Activated B cell treated with CpG ODN at 0.5 μM for 24 hours (primary cell): Measurements from ENCODE around the gene NDEL1. TPM values are rescaled to one million over a fixed set of nuclear protein-coding genes. Genes with fewer than 3 reads are reported as not detected.

Source experiments
- ATAC-seq: fragments of 200-7000 bp; cut with Tn5 transposase; one replicate; pipeline ENCODE4 v1.10.0; 2021; ENCODE audit warnings: low read depth, mild to moderate bottlenecking, moderate library complexity
- CTCF ChIA-PET: fragments of 350-600 bp; sonication (Branson Sonifier 250); formaldehyde crosslinking; loops from one replicate; lab custom pipeline; 2021; ENCODE audit warnings: antibody characterized with exemption; lab: Charles Lee
- POLR2A ChIA-PET: fragments of 350-600 bp; sonication (Branson Sonifier 250); formaldehyde crosslinking; loops from one replicate; lab custom pipeline; 2021; ENCODE audit warnings: antibody characterized with exemption; lab: Charles Lee
- DNase-seq: peaks from one replicate; pipeline ENCODE4 v3.0.0; 2022
- H3K27ac Mint-ChIP-seq: one replicate; pipeline ENCODE4 v1.8.0; 2020; ENCODE audit warnings: mixed read lengths
- H3K27me3 Mint-ChIP-seq: one replicate; pipeline ENCODE4 v1.8.0; 2021; ENCODE audit warnings: mixed read lengths
- H3K36me3 Mint-ChIP-seq: one replicate; pipeline ENCODE4 v1.8.0; 2021; ENCODE audit warnings: low read depth, mixed read lengths
- H3K4me1 Mint-ChIP-seq: one replicate; pipeline ENCODE4 v1.8.0; 2021; ENCODE audit warnings: mixed read lengths
- H3K4me3 Mint-ChIP-seq: one replicate; pipeline ENCODE4 v1.8.0; 2020; ENCODE audit warnings: mild to moderate bottlenecking, mixed read lengths
- H3K9me3 Mint-ChIP-seq: one replicate; pipeline ENCODE4 v1.8.0; 2020; ENCODE audit warnings: mixed read lengths
- intact Hi-C: fragments of 100-400 bp; cut with micrococcal nuclease; formaldehyde crosslinking; loops from one replicate; pipeline ENCODE4 v1.15.1; 2024
- total RNA-seq: library from RNA; stranded (reverse); gene quantifications from 2 replicates; pipeline ENCODE4 v1.2.3, GENCODE V29; 2022
- TF ChIP-seq, protein P1 (sequence below): fragments of 200-600 bp; IDR thresholded peaks from one replicate; pipeline ENCODE4 v1.8.0; 2022; ENCODE audit warnings: antibody characterized with exemption, mild to moderate bottlenecking

NDEL1 gene
- total RNA-seq, 1 donor from 2014 or later, result 82.6 TPM

DNA sequence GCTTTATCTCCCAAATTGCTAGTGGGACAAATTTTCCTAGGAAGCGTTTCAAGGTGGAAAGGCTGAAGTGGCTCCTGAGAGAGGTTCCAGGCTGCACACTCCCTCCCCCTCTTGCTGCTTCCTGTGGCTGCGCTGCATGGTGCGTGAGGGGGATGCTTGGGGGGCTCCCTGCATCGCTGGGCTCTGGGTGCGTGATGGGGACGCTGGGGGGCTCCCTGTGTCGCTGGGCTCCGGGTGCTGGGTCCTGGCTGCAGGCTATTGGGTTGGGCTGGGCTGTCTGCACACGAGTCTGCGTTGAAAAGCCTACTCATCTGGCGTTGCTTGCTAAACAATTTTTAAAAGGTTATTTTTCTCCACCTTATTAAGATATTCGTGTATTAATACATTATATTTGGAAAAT, 30.1 kb downstream of the NDEL1 start:
- no peak overlapping the region for H3K4me3 Mint-ChIP-seq
- no peak for DNase-seq

DNA sequence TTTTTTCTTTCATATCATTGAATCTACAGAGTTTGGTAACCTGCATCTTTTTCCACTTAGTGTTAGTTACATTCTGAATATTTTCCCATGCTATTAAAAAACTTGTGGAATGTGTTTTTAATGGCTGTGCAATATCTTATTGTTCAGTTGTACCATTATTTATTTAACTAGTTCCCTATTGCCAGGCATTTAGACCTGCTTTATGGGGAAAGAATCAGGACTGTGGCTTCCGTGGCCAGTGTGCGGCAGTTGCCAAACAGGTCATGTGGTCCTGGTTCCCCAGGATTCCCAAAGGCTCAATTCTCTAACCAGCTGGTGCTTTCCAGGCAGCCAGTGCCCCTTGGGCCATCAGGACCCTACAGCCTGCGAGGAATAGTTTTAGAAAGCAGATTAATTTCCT, 30.8 kb downstream of the NDEL1 start:
- H3K36me3 Mint-ChIP-seq, result peaks cover 80% of the 10 kb centered on the region
- no peak overlapping the region for H3K4me3 Mint-ChIP-seq
- ATAC-seq (no peak), DNase-seq (no peak)
- no peaks in the 10 kb centered on the region for H3K4me1 Mint-ChIP-seq
- TF ChIP-seq, protein P1, sequence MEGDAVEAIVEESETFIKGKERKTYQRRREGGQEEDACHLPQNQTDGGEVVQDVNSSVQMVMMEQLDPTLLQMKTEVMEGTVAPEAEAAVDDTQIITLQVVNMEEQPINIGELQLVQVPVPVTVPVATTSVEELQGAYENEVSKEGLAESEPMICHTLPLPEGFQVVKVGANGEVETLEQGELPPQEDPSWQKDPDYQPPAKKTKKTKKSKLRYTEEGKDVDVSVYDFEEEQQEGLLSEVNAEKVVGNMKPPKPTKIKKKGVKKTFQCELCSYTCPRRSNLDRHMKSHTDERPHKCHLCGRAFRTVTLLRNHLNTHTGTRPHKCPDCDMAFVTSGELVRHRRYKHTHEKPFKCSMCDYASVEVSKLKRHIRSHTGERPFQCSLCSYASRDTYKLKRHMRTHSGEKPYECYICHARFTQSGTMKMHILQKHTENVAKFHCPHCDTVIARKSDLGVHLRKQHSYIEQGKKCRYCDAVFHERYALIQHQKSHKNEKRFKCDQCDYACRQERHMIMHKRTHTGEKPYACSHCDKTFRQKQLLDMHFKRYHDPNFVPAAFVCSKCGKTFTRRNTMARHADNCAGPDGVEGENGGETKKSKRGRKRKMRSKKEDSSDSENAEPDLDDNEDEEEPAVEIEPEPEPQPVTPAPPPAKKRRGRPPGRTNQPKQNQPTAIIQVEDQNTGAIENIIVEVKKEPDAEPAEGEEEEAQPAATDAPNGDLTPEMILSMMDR, result no peak
- H3K27ac Mint-ChIP-seq, result no peak overlapping the region
- H3K27me3 Mint-ChIP-seq, result no peaks in the 10 kb centered on the region
- intact Hi-C loops, result no loop called here
- CTCF ChIA-PET, result no interaction called here
- H3K9me3 Mint-ChIP-seq, result no peaks in the 10 kb centered on the region
- POLR2A ChIA-PET, result no interaction called here

More for the DNA sequence above, 30.1 kb downstream of the NDEL1 start:
- POLR2A ChIA-PET, result no interaction called here
- intact Hi-C loops, result no loop called here
- Mint-ChIP-seq H3K9me3 (no peaks in the 10 kb centered on the region), H3K4me1 (no peaks in the 10 kb centered on the region), H3K27ac (no peak overlapping the region), H3K36me3 (peaks cover 82% of the 10 kb centered on the region), H3K27me3 (no peaks in the 10 kb centered on the region)
- CTCF ChIA-PET, result no interaction called here
- TF ChIP-seq, protein P1, result no peak
- ATAC-seq, result no peak

DNA sequence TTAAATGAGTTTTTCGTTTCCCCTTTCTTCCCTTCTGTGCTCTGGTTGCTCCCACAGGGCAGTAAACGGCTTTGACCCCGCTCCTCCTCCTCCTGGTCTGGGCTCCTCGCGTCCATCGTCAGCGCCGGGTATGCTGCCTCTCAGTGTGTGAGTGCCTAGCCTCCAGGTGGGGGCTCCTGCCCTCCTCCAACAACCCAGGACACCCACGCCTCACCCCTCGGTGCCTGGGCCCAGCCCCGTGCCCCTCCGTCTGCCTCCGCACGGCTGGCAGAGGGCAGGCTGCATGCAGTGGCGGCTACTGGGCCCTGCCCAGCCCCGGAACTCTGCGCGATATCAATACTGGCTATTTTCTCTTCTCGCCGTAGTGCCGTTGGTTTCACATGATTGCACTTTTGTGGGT, 31.2 kb downstream of the NDEL1 start:
- ChIA-PET POLR2A (no interaction called here), CTCF (no interaction called here)
- H3K4me1 Mint-ChIP-seq, result no peaks in the 10 kb centered on the region
- intact Hi-C loops, result no loop called here
- no peak overlapping the region for H3K27ac Mint-ChIP-seq
- ATAC-seq, result no peak
- TF ChIP-seq, protein P1, result no peak
- H3K9me3 Mint-ChIP-seq, result no peaks in the 10 kb centered on the region
- no peak overlapping the region for H3K4me3 Mint-ChIP-seq
- DNase-seq, result no peak
- peaks cover 80% of the 10 kb centered on the region for H3K36me3 Mint-ChIP-seq
- H3K27me3 Mint-ChIP-seq, result no peaks in the 10 kb centered on the region

DNA sequence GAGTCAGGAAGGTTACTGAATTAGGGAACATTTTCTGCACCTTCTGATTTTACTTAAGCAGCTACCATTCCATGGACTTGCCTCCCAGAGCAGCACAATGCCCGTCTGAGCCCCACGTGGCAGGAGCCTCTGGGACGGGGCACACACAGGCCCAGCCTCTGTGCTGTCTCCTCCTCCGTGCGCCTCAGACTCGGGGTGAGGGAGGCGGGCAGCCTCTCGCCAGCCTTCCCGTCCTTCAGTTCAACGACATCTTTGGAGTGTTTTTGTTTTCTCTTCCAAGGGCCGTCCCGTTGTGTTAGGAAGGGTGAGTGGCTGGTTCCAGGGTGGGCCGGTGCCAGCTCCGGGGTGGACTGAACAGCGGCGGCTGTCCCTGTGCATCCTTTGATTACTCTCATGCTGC, 31.8 kb downstream of the NDEL1 start:
- no peaks in the 10 kb centered on the region for H3K9me3 Mint-ChIP-seq
- no peak overlapping the region for H3K27ac Mint-ChIP-seq
- no peak overlapping the region for H3K4me3 Mint-ChIP-seq
- POLR2A ChIA-PET, result no interaction called here
- TF ChIP-seq, protein P1, result no peak
- ATAC-seq (no peak), DNase-seq (no peak)
- H3K36me3 Mint-ChIP-seq, result peaks cover 78% of the 10 kb centered on the region
- H3K27me3 Mint-ChIP-seq, result no peaks in the 10 kb centered on the region
- CTCF ChIA-PET, result no interaction called here
- intact Hi-C loops, result no loop called here
- H3K4me1 Mint-ChIP-seq, result no peaks in the 10 kb centered on the region

DNA sequence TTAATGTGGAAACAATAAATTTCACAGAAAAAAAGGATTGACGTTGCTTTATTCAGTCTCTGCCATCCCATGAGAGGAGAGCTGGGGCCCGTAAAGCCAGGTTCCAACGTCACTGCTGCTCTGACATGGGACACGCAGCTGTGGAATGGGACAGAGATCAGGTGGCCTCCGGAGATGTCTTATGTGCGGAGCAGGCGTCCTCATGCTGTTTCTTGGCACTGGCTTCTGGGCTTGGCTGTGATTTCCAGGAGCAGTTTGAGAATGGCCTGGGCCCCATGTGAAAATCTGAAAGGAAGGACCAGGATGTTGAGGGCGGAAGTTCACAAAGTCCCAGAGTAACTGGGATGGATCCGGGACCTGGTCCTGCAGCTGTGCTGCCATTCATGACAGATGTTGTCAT, 32.4 kb downstream of the NDEL1 start:
- POLR2A ChIA-PET, result no interaction called here
- H3K9me3 Mint-ChIP-seq, result no peaks in the 10 kb centered on the region
- no peak overlapping the region for H3K4me3 Mint-ChIP-seq
- ATAC-seq, result no peak
- no peak for DNase-seq
- no peaks in the 10 kb centered on the region for H3K27me3 Mint-ChIP-seq
- no peaks in the 10 kb centered on the region for H3K4me1 Mint-ChIP-seq
- no peak overlapping the region for H3K27ac Mint-ChIP-seq
- H3K36me3 Mint-ChIP-seq, result peaks cover 78% of the 10 kb centered on the region
- TF ChIP-seq, protein P1, result no peak
- intact Hi-C loops, result no loop called here
- CTCF ChIA-PET, result no interaction called here
